Stomach (tissue), 4 donors: ENCODE data around the gene IRF6.

Source experiments
- CTCF ChIP-seq, 7 experiments: fragments of 450-650 bp in 4 of 7; fragments of 200-600 bp in 3 of 7; sonication (generic) in 3 of 7; IDR thresholded peaks; one replicate each; pipeline ENCODE4 v1.5.1; 2016 to 2019; ENCODE audit warnings: antibody characterized with exemption in 7 of 7, control low read depth in 2 of 7, mild to moderate bottlenecking in 1 of 7
- POLR2AphosphoS5 ChIP-seq, 3 donors: sonication (generic); formaldehyde crosslinking; IDR thresholded peaks; one replicate each; pipeline ENCODE4 v1.6.1; 2016; ENCODE audit warnings: antibody characterized with exemption in 3 of 3

- TF ChIP-seq POLR2AphosphoS5 (IDR thresholded peaks at IDR 0.05) (no peak), CTCF (IDR thresholded peaks at IDR 0.05) (no peak)
Measured at GRCh38 chr1:209830722-209831121, 24.8 kb upstream of the IRF6 start.
